Measurements from ENCODE around the gene LDHB.

Gene LDHB

DNA sequence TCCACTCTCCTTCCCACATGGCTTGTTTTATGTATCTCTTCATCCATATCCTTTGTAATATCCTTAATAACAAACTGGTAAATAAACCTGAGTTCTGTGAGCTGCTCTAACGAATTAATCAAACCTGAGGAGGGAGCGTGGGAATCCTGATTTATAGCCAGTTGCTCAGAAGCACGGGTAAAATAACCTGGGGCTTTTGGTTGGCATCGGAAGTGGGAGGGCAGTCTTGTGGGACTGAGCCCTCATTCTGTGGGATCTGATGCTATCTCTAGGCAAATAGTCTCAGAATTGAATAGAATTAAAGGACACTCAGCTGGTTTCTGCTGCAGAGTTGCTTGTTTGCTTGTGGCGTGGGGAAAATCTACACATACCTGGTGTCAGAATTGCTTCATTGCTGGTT lies 17.5 kb upstream of the LDHB start:
- TF ChIP-seq ZBTB7A (IDR thresholded peaks at IDR 0.05; ENCODE audit: low read depth) (no peak), CREB1 (IDR thresholded peaks at IDR 0.05; ENCODE audit: low read depth) (no peak), FOXM1 (IDR thresholded peaks at IDR 0.05; ENCODE audit: borderline replicate concordance, low read depth) (no peak), TAF1 (IDR thresholded peaks at IDR 0.05; ENCODE audit: low read depth) (no peak), RAD21 (IDR thresholded peaks at IDR 0.05; ENCODE audit: low read depth) (no peak), TEAD4 (IDR thresholded peaks at IDR 0.05) (no peak), EP300 (IDR thresholded peaks at IDR 0.05; ENCODE audit: borderline replicate concordance) (no peak), NFIC (IDR thresholded peaks at IDR 0.05) (no peak), EGR1 (IDR thresholded peaks at IDR 0.05) (no peak), YY1 (IDR thresholded peaks at IDR 0.05; ENCODE audit: low read depth) (no peak), TCF12 (IDR thresholded peaks at IDR 0.05; ENCODE audit: low read depth) (no peak), CEBPB (IDR thresholded peaks at IDR 0.05) (no peak)
- TF ChIP-seq, protein P1, sequence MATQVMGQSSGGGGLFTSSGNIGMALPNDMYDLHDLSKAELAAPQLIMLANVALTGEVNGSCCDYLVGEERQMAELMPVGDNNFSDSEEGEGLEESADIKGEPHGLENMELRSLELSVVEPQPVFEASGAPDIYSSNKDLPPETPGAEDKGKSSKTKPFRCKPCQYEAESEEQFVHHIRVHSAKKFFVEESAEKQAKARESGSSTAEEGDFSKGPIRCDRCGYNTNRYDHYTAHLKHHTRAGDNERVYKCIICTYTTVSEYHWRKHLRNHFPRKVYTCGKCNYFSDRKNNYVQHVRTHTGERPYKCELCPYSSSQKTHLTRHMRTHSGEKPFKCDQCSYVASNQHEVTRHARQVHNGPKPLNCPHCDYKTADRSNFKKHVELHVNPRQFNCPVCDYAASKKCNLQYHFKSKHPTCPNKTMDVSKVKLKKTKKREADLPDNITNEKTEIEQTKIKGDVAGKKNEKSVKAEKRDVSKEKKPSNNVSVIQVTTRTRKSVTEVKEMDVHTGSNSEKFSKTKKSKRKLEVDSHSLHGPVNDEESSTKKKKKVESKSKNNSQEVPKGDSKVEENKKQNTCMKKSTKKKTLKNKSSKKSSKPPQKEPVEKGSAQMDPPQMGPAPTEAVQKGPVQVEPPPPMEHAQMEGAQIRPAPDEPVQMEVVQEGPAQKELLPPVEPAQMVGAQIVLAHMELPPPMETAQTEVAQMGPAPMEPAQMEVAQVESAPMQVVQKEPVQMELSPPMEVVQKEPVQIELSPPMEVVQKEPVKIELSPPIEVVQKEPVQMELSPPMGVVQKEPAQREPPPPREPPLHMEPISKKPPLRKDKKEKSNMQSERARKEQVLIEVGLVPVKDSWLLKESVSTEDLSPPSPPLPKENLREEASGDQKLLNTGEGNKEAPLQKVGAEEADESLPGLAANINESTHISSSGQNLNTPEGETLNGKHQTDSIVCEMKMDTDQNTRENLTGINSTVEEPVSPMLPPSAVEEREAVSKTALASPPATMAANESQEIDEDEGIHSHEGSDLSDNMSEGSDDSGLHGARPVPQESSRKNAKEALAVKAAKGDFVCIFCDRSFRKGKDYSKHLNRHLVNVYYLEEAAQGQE (IDR thresholded peaks at IDR 0.05; ENCODE audit: low read depth): no peak
- TF ChIP-seq, protein P2, sequence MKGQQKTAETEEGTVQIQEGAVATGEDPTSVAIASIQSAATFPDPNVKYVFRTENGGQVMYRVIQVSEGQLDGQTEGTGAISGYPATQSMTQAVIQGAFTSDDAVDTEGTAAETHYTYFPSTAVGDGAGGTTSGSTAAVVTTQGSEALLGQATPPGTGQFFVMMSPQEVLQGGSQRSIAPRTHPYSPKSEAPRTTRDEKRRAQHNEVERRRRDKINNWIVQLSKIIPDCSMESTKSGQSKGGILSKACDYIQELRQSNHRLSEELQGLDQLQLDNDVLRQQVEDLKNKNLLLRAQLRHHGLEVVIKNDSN (IDR thresholded peaks at IDR 0.05): no peak
- TF ChIP-seq, protein P3, sequence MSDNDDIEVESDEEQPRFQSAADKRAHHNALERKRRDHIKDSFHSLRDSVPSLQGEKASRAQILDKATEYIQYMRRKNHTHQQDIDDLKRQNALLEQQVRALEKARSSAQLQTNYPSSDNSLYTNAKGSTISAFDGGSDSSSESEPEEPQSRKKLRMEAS (IDR thresholded peaks at IDR 0.05): no peak

DNA sequence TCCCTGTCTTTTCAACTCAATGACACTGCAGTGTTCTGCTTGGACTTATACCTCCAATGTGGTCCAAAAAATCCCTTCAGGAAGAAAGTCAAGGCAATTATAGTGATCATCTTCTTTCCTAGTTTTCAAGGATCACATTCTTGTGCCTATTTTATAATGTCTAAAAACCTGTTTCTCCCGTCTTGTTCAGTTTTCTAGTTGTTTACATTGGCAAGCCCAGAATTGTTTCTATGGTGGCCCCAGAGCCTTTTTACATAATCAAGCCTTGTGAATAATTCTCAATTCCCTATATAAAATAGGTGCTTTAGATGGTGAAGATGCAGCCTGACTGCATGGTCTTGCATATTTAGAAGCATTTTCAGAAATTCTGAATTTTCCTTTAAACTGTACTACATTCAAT lies 14.5 kb upstream of the LDHB start:
- TF ChIP-seq EP300 (IDR thresholded peaks at IDR 0.05; ENCODE audit: borderline replicate concordance): no peak
- TF ChIP-seq TCF12 (IDR thresholded peaks at IDR 0.05; ENCODE audit: low read depth): no peak
- TF ChIP-seq YY1 (IDR thresholded peaks at IDR 0.05; ENCODE audit: low read depth): no peak
- TF ChIP-seq RAD21 (IDR thresholded peaks at IDR 0.05; ENCODE audit: low read depth): no peak
- no peak for TF ChIP-seq CEBPB (IDR thresholded peaks at IDR 0.05)
- TF ChIP-seq, protein P2 (IDR thresholded peaks at IDR 0.05): no peak
- no peak for TF ChIP-seq EGR1 (IDR thresholded peaks at IDR 0.05)
- no peak for TF ChIP-seq TAF1 (IDR thresholded peaks at IDR 0.05; ENCODE audit: low read depth)
- no peak for TF ChIP-seq TEAD4 (IDR thresholded peaks at IDR 0.05)
- TF ChIP-seq CREB1 (IDR thresholded peaks at IDR 0.05; ENCODE audit: low read depth): no peak
- TF ChIP-seq ZBTB7A (IDR thresholded peaks at IDR 0.05; ENCODE audit: low read depth): no peak
- TF ChIP-seq, protein P1 (IDR thresholded peaks at IDR 0.05; ENCODE audit: low read depth): no peak
- no peak for TF ChIP-seq FOXM1 (IDR thresholded peaks at IDR 0.05; ENCODE audit: borderline replicate concordance, low read depth)
- no peak for TF ChIP-seq NFIC (IDR thresholded peaks at IDR 0.05)

DNA sequence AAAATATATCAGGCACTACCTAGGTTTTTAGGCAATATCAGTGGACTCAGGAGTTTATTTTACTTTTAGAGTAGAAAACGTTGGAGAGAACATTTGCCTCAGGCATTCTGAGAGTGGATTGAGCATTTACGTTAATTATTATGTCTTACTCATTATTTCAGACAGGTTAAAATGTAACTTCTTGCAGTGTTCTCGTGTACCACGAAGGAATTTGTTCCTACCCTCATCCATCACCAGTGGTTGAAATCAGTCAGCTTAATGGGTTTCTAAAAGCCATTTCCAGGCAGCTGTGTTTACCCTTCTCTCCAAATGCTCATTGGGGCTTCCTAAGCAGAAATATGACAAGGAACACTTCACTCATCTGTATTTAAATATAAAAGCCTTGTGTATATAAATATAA lies 9.1 kb upstream of the LDHB start:
- no peak for TF ChIP-seq CREB1 (IDR thresholded peaks at IDR 0.05; ENCODE audit: low read depth)
- no peak for TF ChIP-seq TEAD4 (IDR thresholded peaks at IDR 0.05)
- no peak for TF ChIP-seq CEBPB (IDR thresholded peaks at IDR 0.05)
- TF ChIP-seq ZBTB7A (IDR thresholded peaks at IDR 0.05; ENCODE audit: low read depth): no peak
- TF ChIP-seq, protein P1 (IDR thresholded peaks at IDR 0.05; ENCODE audit: low read depth): no peak
- no peak for TF ChIP-seq RAD21 (IDR thresholded peaks at IDR 0.05; ENCODE audit: low read depth)
- TF ChIP-seq NFIC (IDR thresholded peaks at IDR 0.05): no peak

DNA sequence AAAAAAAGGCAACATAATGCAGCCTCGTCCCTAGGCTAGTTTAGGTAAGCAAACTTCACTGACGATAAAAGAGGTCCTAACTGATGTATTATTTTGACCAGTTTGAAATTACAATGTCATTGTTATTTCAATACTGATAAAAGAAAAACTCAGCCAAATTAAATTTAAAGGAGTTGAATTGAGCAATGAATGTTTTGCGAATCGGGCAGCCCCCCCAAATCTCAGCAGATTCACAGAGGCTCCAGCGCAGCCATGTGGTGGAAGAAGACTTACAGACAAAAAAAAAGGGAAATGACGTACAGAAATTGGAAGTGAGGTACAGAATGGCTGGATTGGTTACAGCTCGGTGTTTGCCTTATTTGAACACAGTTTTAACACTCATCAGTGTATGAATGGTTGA lies 8.2 kb upstream of the LDHB start:
- TF ChIP-seq YY1 (IDR thresholded peaks at IDR 0.05; ENCODE audit: low read depth): no peak
- TF ChIP-seq TCF12 (IDR thresholded peaks at IDR 0.05; ENCODE audit: low read depth): no peak
- TF ChIP-seq, protein P2 (IDR thresholded peaks at IDR 0.05): no peak
- TF ChIP-seq ZBTB7A (IDR thresholded peaks at IDR 0.05; ENCODE audit: low read depth): no peak
- TF ChIP-seq, protein P1 (IDR thresholded peaks at IDR 0.05; ENCODE audit: low read depth): no peak
- no peak for TF ChIP-seq TAF1 (IDR thresholded peaks at IDR 0.05; ENCODE audit: low read depth)
- TF ChIP-seq, protein P3 (IDR thresholded peaks at IDR 0.05): no peak
- no peak for TF ChIP-seq EP300 (IDR thresholded peaks at IDR 0.05; ENCODE audit: borderline replicate concordance)
- TF ChIP-seq CREB1 (IDR thresholded peaks at IDR 0.05; ENCODE audit: low read depth): no peak
- TF ChIP-seq TEAD4 (IDR thresholded peaks at IDR 0.05): no peak
- no peak for TF ChIP-seq RAD21 (IDR thresholded peaks at IDR 0.05; ENCODE audit: low read depth)
- TF ChIP-seq CEBPB (IDR thresholded peaks at IDR 0.05): no peak
- TF ChIP-seq FOXM1 (IDR thresholded peaks at IDR 0.05; ENCODE audit: borderline replicate concordance, low read depth): no peak
- no peak for TF ChIP-seq EGR1 (IDR thresholded peaks at IDR 0.05)
- TF ChIP-seq NFIC (IDR thresholded peaks at IDR 0.05): no peak
